ENCODE results near the gene MSS51.
"Not testable (repeated sequence)": the region's sequence is repeated elsewhere in the genome, so short reads cannot be mapped to it uniquely, and the experiment has no call there.

Gene MSS51

DNA sequence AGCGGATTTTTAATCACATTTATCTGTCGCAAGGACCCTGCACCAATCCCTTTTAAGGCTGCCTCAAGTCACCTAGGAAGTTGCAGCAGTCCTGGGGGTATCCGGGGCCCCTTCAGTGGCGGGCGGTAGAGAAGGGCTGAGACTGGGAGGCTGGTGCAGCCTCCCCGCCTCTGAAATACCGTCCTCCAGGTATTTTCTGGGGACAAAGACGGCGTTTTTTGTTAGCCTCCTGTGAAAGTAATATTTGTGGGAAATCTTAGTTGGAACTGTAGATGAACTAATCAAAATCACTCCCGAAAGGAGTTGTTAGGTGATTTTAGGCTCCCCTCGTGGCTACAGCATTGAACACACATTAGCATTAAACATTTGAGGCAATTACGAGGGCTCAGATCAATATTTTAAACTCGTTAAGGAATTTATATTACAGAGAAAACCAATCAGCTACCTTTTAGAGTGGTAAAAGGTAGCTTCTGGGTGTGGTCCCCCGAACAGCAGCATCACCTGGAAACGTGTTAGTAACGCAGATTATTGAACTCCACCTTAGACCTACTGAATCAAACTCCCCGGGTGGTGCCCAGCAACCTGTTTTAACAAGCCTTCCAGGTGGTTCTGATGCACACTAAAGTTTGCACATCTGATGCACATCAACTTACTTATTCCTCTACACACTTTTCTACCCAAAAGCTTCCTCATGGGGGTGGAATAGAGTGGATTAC, 19.0 kb downstream of the MSS51 start:
- DNase-seq (ENCODE audit: low read depth) = no peak

DNA sequence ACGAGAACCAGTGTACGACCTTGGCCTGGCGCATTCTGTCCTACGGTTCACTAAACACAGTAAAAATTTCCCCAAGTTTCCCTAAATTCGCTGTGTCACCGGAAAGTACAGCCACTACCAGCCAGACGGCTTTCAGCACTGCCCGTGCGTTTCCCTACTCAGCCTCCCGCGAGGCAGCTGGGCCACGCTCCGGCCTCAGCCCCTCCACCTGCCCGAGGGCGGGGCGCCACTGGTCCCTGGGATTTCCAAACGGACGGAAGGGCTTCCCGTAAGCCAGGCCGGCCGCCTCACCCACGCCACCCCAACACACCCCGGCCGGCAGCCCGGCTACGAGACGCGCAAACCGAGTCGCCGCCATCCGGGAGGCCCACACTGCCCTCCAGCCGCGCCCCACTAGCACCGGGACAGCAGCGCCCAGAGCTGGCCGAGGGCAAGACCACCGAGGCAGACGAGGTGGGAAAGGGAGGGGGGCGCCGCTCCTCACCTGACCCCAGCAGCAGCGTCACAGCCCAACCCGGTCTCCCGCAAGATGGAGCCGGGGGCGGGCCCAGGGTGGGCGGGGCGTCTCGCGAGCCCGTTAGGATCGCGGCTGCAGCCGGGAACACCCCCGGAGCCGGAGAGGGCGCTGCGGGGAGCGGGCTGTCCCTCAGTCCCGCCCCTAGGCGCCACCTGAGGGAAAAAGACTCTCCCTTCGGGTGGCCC, 19.7 kb downstream of the MSS51 start, which contains the start of gene ANXA7:
Gene ANXA7 (minus strand): TSS at position 531 of the 702 bp plus-strand sequence. CDS start 13,202 bp downstream, outside the sequence.
- peak; percentile 89 for DNase-seq (ENCODE audit: low read depth)

DNA sequence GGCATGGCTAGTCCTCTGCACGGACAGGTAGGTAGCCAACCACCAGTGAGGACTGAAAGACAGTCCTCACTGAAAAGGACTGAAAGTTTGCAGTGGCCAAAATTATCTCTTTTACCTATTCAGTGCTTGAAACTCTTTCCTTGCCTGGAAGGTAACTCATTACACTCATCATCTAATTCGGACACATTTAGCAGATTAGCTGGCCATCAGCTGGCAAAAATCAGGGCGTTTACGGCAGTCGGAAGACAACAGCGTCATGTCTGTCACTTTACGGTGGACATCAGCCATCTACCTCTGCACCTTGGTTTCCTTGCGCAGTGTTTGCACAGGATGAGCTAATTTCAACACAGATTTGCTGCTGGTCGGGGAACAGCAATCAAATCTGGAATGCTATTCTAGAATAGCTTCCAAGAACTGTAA, 20.2 kb downstream of the MSS51 start:
- DNase-seq (ENCODE audit: low read depth) = peak; percentile 11

DNA sequence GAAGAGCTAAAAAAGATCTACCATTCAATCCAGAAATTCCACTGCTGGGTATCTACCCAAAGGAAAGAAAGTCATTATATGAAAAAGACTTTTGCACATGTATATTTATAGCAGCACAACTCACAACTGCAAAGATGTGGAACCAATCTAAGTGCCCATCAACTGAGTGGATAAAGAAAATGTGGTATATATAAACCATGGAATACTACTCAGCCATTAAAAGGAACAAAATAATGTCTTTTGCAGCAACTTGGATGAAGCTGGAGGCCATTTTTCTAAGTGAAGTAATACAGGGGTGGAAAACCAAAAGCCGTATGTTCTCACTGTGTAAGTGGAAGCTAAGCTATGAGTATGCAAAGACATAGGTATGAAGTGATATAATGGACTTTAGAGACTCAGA, 22.5 kb downstream of the MSS51 start:
- no peak for DNase-seq (ENCODE audit: low read depth)

DNA sequence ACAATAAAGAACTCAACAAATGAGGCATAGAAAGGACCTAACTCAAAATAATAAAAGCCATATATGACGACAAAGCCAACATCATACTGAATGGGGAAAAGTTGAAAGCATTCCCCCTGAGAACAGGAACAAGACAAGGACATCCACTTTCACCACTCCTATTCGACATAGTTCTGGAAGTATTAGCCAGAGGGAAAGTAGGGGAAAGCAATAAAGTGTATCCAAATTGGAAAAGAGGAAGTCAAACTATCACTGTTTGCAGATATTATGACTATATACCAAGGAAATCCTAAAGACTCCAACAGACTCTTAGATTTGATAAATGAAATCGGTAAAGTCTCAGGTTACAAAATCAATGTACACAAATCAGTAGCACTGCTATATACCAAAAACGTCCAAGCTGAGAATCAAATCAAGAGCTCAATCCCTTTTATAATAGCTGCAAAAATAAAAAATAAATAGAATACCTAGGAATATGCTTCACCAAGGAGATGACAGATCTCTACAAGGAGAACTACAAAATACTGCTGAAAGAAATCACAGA, 24.3 kb downstream of the MSS51 start:
- no peak for DNase-seq (ENCODE audit: low read depth)

DNA sequence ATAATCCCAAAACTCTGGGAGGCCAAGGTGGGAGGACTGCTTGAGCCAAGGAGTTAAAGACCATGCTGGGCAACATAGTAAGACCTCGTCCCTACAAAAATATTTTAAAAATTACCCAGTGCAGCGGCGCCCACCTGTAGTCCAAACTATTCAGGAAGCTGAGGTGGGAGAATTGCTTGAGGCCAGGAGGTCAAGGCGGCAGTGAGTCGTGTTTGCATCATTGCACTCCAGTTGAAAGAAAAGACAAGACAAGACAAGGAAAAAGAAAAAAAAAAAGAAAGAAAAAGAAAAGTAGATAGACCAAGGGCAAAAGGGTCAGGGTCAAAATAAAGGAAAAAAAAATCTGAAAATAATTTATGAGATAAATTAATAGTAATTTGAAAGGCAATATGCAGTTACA, 25.3 kb downstream of the MSS51 start:
- DNase-seq (ENCODE audit: low read depth) = no peak

DNA sequence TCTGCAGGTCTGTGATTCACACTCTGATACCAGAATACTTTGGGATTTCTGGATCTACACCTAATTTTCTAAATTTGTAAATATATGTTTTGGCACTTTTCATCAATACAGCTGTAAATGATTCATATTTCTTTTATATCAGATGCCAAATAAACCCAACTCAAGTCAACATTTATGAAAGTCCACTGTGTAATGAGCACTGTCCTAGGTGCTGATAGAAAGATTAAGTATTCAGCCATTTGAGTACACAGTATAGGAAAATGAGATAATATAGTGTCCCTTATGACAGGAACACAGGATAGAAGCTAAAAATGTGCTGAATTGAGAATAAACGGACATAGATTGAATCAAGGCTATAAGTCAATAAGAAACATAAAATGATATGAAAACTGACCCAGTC, 25.9 kb downstream of the MSS51 start:
- no peak for DNase-seq (ENCODE audit: low read depth)

DNA sequence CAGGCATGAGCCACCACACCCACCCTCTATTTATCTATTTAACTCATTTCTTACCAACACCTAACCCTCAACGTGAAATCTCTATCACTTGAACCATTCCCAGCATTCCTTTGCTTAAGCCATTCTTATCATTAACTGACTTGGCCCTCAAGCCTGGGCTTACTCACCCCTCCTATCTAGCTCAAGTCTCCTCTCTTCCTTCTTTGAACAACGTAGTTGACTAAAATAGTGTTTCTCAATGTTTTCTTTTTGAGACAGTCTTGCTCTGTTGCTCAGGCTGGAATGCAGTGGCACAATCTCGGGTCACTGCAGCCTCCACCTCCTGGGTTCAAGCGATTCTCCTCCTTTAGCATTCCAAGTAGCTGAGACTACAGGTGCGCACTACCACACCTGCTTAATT, 26.5 kb downstream of the MSS51 start:
- no peak for DNase-seq (ENCODE audit: low read depth)

DNA sequence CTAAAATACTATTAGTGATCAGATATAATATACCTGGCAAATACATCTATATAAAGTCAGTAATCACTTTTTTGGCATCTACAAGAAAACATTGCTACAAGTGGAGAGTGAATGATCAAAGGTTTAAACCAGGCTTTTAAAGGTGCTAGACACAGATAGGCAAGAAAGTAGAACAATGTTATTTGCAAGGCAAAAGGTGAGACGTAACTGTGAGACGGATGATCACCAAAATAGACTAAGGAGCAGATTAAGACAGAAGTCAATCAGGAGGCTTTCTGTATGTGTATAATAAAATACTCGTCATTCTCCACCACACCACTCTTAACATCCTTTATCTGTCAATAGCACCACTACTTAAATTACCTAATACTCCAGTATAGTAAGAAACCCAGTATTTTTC, 27.8 kb downstream of the MSS51 start:
- DNase-seq (ENCODE audit: low read depth) = no peak

DNA sequence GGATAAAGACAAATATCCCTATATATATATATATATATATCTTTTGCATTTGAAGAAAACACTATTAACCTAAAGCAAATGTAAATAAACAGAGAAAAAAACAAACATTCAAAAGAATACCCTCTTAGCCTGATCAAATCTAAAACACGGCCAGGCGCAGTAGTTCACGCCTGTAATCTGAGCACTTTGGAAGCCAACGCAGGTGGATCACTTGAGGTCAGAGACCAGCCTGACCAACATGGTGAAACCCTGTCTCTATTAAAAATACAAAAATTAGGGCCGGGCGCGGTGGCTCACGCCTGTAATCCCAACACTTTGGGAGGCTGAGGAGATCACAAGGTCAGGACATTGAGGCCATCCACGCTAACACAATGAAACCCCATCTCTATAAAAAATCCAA, 28.7 kb downstream of the MSS51 start:
- no peak for DNase-seq (ENCODE audit: low read depth)

DNA sequence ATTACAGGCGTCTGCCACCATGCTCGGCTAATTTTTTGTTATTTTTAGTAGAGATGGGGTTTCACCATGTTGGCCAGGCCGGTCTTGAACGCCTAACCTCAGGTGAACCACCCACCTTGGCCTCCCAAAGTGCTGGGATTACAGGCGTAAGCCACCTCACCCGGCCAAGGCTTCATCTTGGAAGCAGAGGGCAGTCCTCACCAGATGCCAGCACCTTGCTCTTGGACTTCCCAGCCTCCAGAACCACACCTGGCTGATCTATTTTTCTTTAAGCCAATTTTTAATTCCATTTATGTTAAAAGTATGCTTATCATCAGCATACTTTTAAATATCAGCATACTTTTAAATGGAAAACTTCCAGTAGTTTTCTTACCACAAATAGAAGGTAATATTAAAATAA, 31.7 kb downstream of the MSS51 start:
- no peak for DNase-seq (ENCODE audit: low read depth)

DNA sequence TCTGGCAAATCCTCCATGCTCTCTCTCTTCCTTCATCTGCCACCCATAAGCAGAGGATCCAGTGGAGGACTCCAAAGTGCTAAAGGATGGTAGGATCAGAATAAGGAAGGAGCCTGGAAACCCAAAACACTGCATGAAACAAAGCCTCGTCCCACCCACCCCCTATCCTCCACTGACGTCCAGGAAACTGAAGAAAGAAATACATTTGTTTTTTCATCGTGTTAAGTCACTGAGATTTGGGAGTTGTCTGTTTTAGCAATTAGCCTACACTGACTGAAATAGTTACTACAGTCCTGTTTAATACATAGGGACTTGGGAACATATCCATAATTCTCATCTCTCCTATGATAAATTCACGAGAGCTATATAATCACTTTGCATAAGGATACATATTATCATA, 34.3 kb downstream of the MSS51 start:
- DNase-seq (ENCODE audit: low read depth) = no peak

DNA sequence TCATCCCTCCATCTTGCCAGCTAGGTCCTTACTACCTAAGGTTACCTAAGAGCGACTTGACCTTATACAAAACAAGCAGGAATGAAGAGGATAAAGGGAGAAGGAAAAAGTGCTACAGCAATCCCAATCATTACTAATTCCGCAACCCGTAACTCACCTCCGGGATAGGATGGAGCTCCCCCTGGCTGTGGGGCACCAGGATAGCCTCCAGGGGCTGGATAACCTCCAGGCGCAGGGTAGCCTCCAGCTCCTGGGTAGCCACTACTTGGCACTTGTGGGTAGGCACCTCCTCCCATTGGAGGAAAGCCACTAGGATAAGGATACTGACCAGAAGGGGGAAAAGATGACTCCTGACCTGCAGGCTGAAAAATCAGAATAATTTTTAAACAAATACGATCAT, 35.3 kb downstream of the MSS51 start:
- no peak for DNase-seq (ENCODE audit: low read depth)

DNA sequence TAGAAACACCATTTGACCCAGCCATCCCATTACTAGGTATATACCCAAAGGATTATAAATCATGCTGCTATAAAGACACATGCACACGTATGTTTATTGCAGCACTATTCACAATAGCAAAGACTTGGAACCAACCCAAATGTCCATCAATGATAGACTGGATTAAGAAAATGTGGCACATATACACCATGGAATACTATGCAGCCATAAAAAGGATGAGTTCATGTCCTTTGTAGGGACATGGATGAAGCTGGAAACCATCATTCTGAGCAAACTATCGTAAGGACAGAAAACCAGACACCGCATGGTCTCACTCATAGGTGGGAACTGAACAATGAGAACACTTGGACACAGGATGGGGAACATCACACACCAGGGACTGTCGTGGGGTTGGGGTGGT, 39.0 kb downstream of the MSS51 start:
- DNase-seq (ENCODE audit: low read depth) = not testable (repeated sequence)

DNA sequence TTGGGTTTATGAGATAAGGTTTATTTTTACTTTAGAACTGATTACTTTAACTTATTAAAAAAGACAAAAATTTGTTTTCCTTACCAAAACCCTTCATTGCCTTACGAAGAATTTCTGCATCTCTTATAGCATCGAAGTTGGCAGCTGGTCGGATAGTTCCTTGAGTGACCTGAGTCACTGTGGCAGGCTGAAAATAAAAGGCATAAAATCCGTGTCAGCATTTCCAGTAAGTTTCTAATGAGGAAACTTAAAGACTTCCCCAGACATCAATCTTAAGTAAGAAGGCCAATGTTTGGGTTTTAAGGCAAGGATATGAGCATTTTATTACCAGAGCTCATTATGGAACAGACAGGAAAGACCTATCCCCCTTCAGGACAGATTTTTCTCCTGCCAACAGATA, 45.1 kb downstream of the MSS51 start:
- DNase-seq (ENCODE audit: low read depth) = no peak

DNA sequence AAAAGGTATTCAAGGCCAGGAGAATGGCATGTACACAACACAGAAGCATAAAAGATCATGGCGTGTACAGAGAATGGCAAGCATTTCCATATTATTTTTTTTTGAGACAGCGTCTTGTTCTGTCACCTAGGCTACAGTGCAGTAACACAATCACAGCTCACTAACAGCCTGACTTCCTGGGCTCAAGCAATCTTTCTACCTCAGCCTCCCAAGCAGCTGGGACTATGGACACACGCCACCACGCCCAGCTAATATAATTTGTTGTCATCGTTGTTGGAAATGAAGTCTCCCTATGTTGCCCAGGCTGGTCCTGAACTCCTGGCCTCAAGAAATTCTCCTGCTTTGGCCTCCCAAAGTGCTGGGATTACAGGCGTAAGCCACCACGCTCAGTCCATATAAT, 46.8 kb downstream of the MSS51 start:
- DNase-seq (ENCODE audit: low read depth) = no peak

DNA sequence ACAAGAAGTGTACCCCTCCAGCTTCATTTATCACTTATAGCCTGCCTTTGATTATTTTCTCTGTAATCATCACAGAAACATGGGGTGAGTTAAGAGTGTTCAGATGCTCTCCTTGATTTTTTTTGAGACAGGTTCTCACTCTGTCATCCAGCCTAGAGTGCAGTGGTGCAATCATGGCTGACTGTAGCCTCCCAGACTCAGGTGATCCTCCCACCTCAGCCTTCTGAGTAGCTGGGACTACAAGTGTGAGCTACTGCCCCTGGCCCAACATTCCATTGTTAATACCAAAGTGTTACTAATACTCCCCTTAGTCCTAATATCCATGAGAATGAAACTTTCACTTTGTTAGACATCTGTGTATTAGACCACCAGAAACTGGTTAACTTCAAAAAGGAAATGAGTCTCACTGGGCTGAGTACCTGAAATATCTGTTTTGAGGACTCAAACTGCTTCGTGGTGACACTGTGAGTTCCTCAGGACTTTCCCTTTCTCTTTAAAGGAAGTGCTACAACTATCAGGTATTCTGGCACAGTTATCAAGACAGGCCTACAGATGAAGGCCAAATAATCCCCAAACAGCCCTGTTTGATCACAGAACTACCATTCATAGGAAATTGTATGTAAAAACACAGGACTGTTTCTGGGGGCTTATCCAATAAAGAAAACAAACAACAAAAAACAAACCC, 54.2 kb downstream of the MSS51 start:
- DNase-seq (ENCODE audit: low read depth) = no peak

DNA sequence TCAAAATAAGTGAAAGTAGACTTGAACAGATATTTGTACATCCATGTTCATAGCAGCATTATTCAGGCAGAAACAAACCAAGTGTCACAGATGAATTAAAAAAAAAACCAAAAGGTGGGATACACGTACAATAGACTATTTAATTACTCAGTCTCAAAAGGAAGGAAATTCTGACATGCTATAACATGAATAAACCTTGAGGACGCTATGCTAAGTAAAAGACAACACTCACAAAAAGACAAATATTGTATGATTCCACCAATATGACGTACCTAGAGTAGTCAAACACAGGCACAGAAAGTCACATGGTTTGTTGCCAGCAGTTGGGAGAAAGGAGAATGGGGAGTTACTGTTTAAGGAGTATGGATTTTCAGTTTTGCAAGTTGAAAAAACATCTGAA, 56.7 kb downstream of the MSS51 start:
- DNase-seq (ENCODE audit: low read depth) = no peak

Measured in stimulated activated CD8-positive, alpha-beta memory T cell treated with anti-CD3 and anti-CD28 coated beads, Interleukin-15, amount 100 ng/mL, for 1 hour (primary cell).